GM12874 (cell line): ENCODE data around the gene CES3.

Experiments
- CTCF ChIP-seq: IDR thresholded peaks from 2 replicates; pipeline ENCODE4 v1.5.1; 2011; ENCODE audit warnings: low read depth, mild to moderate bottlenecking, control low read depth, low read length, moderate library complexity; ENCODE audit not compliant: insufficient read depth

The CES3 gene

GRCh38 chr16:66984892-66985311, 23.8 kb downstream of the CES3 start:
- TF ChIP-seq CTCF: no peak

- no peak for TF ChIP-seq CTCF
Measured at GRCh38 chr16:66986559-66986958, 25.5 kb downstream of the CES3 start.

GRCh38 chr16:66988197-66988788, 27.2 kb downstream of the CES3 start, which contains the start of gene CES4A:
Gene CES4A, plus strand, starts transcription at chr16:66988589. Its CDS starts 184 bp downstream, at chr16:66988773.
- no peak for TF ChIP-seq CTCF

GRCh38 chr16:66991545-66992077, 30.5 kb downstream of the CES3 start:
- no peak for TF ChIP-seq CTCF

GRCh38 chr16:66996324-66996982, 35.4 kb downstream of the CES3 start:
- TF ChIP-seq CTCF: no peak

GRCh38 chr16:66996983-66997358, 35.9 kb downstream of the CES3 start:
- no peak for TF ChIP-seq CTCF

GRCh38 chr16:67000384-67001351, 39.6 kb downstream of the CES3 start:
- no peak for TF ChIP-seq CTCF
